NCI-H1105 (cell line): ENCODE data around the gene GRID2.
A peak's percentile ranks its signal among the peaks of the same experiment; 100 is the strongest.
"Not testable (repeated sequence)": the region's sequence is repeated elsewhere in the genome, so short reads cannot be mapped to it uniquely, and the experiment has no call there.

ENCODE experiments used
- DNase-seq: peaks from one replicate; lab custom pipeline; 2025; lab: John Stamatoyannopoulos, UW

Gene GRID2

DNA sequence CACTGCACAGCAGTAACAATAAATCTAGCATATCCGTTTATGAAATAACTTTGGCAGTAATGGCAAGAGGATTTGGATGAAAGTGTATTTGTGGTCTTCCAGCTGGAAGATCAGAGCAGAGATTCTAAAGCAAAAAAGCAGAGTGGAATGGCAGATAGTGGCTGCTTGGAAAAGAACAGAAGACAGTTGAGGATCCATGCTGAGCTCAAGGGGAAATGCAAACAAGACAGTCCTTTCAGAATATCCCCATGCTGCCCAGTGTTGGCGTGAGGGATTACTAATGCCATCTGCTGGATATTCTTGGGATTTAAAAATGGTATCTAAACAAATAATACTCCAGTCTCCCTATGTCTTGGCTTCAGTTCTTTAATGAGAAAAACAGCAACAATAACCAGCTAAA is 895.7 kb downstream of the GRID2 start:
- DNase-seq: peak; percentile 3

DNA sequence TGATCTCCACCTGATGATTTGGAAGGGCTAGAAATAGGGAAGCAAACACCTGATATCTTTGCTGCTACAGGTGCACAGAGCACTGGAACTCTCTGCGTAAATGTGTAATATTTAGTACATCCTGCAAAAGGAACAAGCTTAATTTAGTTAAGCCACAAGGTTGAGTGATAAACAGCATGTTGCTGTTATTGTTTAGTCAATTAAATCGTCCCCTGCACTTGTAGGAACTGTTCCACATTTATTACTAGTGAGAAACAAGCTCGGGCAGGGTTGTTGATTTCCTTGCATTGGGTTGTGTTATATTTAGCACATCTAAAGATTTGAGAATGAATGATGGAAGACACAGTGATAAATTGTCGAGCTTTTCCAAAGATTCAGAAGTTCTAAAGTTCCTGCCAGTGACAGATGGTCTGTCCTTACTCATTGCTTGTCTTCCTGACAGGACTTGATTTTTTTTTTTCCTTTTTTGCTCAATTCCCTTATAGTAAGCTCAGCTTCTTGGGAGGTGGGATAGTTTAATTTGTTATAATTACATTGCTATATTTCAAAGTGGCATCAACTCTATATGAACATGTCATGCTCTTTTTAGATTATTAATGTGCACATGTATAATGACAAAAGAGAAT is 897.8 kb downstream of the GRID2 start:
- no peak for DNase-seq

DNA sequence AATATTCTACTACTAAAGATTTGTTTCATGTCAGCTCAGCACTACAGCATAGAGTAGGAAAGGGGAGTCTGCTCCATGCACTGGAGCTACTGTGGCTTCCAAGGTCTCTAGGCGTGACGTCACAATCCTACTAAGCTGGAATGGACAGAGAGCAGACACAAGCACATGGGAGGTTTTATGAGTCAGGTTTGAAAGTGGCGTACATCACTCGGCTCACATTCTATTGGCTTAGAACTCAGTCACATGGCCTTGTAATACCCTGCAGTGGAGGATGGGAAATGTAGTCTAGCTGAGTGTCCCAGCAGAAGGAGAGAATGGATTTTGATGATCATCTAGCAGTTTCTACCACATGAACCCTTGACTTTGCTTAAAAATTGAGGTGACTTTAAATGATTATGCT is 899.9 kb downstream of the GRID2 start:
- no peak for DNase-seq

DNA sequence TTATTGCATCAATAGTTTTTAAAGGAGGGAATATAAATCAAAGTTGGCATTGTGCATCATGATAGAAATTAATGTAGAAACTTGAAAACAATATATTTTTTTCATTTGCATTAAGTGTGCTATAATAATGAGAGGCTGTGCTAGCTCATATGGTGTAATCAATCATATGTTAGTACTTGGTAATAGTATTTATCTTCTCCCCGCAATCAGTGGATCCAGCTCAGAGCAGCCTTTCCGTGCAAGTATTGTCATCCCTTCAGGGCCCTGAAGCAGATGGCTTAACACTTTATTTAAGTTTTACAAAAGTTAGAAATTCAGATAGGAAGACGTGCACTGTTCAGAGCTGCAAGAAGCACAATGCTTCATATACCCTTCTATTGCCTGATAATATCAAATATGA is 908.5 kb downstream of the GRID2 start:
- no peak for DNase-seq

DNA sequence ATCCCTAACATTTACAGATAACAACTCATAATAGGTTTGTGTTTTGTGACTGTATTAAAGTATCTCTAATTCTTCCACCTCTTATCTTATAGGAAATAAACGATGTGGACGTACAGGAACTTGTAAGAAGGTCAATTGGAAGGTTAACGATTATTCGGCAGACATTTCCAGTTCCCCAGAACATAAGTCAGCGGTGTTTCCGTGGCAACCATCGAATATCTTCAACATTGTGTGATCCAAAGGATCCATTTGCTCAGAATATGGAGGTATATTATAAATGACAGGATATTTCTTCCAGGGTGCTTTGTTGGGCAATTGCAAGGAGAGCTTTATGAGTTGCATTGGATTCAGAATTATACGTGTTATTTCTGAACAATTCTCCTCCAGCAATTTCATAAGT is 912.9 kb downstream of the GRID2 start:
- no peak for DNase-seq

DNA sequence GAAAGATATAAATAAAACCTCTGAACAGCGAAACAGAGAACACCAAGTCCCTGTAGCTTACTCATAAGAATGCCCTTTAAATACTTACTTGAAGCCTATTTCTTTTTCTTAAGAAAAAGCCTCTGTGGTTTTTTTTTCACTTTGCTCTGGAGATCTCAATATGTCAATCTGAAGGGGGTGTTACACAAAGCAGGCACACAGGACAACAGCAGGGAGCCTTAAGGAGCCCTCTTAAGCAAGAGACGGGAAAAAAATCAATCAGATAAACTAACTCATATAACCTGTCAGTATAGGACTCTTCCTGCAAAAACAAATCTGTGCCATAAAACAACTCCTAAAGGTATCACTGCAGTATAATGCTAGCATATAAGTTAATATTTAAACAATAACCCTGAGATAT is 913.7 kb downstream of the GRID2 start:
- no peak for DNase-seq

DNA sequence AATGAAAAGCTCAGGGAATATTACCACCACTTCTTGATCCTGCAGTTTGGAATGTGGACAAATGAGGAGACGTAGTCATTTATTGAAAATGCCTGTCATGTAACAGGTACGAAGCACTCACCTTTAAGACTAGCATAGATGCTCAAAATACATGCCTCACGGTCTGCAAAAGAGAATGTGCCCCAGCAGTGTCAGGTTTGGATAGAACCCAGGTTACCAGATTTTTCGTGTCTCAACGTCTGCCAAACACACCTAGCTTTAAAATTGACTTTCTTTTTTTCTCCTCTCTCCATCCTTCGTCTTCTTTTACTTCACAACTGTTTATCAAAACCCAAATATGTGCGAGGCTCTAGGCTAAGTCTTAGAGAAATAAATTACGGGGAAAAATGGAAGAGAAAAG is 918.0 kb downstream of the GRID2 start:
- DNase-seq: no peak

DNA sequence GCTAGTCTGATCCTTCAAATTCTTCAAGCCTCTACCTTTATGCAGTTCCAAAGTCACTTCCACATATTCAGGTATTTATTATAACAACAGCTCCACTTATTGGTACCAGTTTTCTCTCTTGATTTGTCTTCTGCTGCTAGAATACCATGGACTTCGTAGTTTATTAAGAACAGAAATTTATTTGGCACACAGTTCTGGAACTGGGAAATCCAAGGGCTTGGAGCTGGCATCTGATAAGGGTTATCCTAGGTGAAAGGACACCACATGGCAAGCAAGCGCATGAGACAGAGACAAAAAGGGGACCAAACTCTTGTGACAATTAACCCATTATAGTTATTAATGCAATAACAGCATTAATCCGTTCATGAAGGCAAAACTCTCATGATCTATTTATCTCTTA is 924.3 kb downstream of the GRID2 start:
- no peak for DNase-seq

DNA sequence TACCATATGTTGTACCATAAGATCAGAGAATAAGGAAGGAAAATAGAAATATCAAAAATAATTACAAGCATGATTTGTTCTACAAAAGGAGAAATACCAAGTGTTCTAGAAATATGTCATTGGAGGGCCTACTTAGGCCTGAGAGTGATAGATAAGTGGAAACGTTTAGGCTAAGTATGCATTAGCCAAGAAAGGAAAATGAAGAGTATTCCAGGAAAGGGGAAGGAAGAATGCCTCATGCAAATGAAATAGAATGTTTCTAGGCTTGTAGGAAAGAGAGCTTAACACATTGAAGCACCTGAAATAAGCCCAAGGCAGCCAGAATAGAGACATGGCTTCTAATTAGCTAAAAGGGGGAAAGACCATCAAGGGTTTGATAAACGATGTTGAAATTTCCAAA is 929.1 kb downstream of the GRID2 start:
- no peak for DNase-seq

DNA sequence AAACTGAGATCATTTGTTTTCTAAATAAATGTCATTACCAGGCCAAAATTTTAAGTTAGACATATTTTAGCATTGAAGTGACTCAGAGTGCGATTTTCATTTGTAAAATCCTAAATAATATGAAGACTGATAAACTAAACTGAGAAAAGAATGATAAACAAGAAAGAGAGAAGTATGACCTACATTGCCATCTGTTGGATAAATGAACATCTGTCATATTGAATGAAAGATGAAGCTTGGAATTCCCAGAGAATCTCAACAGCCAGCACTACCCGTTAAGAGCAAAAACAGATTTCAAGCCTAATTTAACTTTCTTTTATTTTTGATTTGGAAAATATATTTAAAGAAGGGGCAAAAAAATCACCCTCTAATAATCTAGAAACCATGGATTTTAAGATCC is 933.8 kb downstream of the GRID2 start:
- DNase-seq: no peak

DNA sequence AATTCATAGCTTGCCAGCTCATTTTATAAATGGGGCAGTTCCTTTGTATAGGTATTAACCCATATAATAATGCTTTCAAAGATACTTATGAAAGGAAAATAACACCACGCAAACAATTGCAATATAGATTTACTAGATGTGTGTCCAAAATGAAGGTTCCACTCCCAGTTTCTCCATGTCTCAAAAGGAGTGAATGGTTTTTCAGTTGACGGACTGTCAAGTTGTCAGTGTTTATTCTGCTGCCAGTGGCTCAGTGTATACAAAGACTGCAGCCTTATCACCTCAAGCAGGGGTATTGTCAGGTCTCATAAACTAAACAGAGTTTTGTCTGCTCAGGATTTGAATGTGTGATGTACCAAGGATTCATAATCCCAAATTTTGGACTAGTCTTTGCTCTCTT is 939.5 kb downstream of the GRID2 start:
- DNase-seq: no peak

DNA sequence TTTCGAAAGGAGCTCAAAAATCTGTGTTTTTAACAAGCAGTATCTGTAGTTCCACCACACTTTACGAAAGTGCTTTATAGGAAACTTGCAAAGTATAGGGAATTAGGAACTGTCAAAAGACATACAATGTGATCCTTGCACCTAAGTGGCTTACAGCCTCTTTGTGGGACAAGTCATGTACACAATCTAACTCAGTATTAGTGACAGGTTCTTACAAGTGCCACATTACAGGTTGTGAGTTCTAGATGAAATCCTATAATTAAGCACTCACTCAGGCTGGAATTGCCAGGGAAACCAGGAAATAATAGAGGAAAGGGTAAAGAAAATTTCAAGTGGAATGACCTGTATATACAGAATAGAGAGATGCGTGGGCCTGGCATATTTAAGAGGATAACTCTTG is 957.4 kb downstream of the GRID2 start:
- no peak for DNase-seq

DNA sequence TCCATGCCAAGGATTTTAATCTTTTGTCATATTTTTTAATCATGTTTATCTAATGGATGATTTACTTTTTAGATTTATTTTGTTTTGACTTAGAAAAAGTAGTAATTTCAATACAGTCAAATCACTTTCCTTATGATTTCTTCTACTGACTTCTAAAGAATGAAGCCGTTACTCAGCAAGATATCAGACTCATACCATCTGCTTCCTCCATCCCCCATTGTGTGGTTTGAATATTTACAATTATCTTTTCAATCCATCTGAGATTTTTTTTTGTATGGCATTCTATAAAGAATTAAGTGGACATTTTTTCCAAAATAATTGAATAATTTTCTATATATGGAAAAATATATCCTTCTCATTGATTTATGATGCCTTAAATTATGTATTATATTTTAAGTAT is 959.4 kb downstream of the GRID2 start:
- no peak for DNase-seq

DNA sequence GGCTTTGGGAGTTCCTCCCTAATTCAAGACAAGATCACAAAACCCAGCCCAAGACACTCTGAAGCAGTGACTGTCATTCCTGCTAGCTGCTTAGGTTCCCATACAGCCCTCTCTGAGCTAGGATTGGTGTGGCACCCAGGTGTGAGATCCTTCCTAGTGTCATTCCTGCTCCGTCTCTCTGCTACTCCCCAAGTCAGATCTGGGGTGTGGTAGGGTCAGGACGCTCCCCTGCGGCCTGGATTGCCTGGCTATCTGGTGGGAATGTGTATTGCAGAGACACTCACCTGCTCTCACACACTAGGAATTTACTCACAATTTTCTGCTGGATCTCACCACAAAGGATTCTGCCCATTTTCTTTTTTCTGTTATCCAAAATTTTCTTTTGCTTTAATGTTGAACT is 964.0 kb downstream of the GRID2 start:
- DNase-seq: no peak

DNA sequence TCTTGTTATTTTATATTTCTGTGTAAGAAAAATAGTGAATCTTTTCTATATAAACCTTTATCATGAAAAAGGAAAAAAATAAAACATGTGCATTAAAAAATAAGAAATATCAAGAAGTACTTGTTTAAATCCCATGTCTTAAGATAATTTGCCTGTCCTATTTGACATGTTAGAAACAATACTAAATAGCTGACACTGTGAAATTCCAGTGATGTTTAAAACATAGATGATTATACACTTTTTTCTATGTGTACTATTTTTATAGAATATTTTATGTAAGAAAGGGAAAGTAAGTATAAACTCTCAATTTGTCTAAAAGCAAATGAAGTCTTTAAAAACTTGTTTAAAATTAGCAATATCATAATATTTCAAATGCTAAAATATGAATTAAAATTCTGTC is 981.6 kb downstream of the GRID2 start:
- no peak for DNase-seq

DNA sequence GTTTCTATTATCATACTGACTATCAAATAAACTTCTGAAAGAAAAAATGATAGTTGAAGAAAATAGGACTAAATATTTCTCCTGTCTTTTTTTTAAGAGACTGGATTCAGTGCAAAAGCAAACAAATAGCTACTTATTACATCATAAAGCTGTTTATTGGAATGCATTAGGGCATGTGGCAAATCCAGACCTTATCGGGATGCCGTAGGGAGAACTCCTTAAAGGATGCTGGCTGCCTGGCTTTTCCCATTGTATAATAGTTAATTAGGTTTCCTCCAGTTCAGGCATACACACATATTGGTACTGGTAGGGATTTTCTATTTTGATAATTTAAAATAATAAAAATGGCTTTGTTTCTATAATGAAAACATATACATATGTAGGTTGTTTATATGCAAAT is 985.5 kb downstream of the GRID2 start:
- no peak for DNase-seq

DNA sequence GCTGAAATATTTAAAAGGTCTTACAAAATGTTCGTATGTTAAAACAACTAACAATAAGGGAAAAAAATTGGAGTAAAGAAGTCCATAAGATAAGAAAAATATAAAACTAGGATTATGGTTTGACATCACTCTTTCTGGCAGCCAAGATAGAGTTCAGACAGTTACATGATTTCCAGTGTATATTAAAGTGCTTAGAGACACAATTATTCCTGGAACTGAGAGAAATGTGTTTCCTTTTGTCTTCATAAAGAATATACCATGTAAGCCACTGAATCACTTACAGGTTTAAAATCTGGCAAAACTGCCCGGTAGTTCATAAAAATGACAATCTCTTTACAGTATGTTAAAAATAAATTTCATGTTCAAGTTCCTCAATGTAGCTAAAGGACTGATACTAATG is 986.1 kb downstream of the GRID2 start:
- no peak for DNase-seq

DNA sequence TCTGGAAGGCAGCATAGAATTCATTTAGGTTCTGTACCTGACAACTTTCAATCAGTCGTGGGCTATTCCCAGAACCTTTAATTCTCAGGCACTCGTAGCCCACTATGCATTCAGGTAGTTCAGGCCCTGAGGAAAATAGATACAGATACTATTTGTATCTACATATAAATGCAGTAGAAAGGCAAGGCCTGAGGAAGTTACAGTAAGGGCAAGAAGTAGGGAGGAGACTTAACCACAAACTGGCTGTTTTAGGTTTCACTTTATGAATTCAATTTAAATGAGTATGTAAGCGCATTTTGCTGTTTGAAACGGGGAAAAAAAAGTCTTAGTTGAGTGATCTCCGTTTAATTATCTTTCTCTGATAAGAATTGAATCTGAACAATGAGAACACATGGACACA is 995.4 kb downstream of the GRID2 start:
- no peak for DNase-seq

DNA sequence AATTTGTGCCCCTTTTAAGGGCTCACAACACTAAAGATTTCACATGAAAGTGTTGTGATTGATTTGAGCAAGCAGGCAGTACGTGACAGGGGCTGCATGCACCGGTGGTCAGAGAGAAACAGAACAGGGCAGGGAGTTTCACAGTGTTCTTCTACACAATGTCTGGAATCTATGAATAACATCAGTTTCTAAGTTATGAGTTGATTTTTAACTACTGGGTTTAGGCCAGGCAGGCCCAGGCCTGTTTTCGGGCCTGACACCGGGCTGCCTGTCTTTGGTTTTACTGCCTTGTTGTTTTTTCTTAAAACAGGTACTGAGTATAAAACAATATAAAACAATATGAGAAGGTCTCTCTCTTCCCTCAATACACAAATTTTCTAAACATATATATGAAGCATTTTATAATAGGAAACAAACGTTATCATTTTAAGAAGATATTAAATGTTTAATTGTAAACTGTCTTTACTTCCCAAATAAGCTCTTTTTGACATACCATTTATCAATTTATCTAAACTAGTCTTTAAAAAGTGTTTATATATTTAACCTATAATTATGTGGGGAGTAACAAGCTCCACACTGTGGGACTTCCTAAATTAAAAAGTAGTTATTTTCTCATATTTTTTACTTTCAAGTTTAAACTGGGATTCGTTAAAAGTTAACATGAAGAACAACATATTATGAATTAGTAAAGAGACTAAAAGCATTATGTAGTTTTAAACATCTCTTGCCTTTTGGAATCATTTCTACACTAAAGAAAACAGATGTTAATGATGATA is 997.2 kb downstream of the GRID2 start:
- not testable (repeated sequence) for DNase-seq

DNA sequence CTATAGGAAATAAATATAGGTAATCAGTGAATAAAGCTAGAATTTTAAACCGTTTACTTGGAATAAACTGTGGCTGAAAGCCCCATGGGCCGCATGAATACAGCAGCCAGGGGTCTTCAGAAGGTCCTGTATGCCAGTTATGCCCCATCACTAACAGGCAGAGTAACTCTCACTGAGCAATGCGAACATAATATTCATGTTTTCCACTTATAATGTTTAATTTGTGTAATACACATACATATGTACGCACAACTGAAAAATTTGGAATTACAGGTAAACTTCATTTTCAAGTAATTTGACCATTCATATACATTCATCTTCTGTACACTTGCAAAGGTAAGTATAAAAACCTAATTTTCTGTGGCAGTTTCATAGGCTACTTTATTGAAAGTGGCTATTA is 998.5 kb downstream of the GRID2 start:
- DNase-seq: no peak

DNA sequence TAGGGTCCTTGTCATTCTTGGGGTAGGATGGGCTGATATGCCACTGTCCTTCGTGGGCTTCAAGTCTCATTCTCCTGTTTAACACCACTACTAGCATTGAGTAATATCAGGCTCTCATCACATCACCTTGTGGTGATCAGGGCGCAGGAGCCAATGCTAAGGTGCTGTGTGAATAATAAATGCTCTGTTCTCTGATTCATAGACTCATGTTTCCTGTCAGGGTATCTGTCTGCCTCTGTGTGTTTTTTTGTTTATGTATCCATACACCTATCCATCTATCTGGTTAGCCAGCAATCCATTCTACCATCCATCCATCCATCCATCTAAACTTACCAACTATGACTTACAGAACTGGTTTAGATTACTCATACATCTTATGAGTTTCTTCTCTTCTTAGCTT is 999.7 kb downstream of the GRID2 start:
- no peak for DNase-seq

DNA sequence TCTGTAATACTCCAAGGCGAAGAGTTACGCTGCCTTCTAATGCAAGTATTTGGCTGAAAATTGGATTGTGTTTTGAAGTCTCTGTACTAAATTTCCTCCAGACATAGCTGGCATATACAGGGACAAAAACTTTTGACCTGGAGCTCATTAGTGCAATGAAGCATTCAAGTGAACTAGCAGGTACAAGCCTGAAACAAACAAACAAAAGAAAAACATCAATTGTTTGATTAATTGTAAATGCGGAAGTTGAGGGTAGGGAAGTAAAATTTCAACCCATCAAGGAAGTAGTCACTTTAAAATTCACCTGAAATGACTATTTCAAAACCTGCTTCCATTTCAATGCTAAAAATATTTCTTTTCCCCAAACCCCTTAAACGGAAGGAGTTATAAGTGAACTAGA is 1008.5 kb downstream of the GRID2 start:
- DNase-seq: no peak

DNA sequence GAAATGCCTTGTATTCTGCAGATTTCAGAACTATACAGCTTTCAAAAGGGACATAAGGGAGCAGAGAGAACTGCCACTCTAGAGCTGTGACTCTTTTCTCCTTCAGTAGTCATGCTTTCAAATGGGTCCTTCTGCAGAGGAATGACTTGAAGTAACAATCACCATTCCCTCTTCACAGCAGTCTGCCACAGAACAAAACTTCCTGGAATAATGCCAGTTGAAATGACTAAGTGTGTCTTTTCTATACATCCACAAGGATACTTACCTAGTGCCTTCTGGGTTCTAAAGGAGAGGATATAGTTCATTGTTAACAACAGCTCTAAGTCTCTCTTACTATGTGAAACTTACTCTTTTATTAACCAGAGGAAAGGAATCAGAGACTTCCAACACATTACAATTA is 1009.4 kb downstream of the GRID2 start:
- DNase-seq: no peak

DNA sequence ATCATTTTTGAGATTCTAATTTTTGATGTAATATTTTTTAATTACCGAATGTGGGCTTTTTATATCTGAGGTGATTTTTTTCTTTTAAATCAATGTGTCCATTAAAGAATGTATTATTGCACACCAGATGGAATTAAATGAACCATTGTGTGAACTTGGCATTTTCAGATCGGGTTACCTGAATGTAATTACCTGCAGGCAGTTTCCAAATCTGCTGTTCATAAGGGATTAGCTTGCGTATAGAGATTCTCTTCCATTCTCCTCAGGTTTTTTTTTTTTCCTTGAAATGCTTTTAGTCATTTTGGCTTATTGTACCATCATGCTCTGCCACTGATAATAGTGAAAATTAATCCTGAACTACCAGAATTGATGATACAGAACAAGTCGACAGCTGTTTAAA is 1013.3 kb downstream of the GRID2 start:
- peak; percentile 5 for DNase-seq
